Endothelial cell of umbilical vein (primary cell): ENCODE results near the gene METRN. TPM values are rescaled to one million over a fixed set of nuclear protein-coding genes. Genes with fewer than 3 reads are reported as not detected.

Experiments
- BruUV-seq: library from RNA; stranded (reverse); fragments of 400-500 nt; replicated peaks from 2 replicates; lab custom pipeline; 2021; lab: Mats Ljungman, UMichigan
- CTCF ChIA-PET: fragments of 300-600, 350-600 bp; sonication (Branson Sonifier 250); formaldehyde crosslinking; loops from one replicate; lab custom pipeline; 2021; ENCODE audit warnings: antibody characterized with exemption, inconsistent platforms; lab: Charles Lee
- POLR2A ChIA-PET: fragments of 300-600, 350-600 bp; sonication (Branson Sonifier 250); formaldehyde crosslinking; loops from one replicate; lab custom pipeline; 2021; ENCODE audit warnings: antibody characterized with exemption, inconsistent platforms; lab: Charles Lee
- DNase-seq: peaks from one replicate; pipeline ENCODE4 v3.0.0-alpha.2; 2011; ENCODE audit warnings: low read depth, low spot score
- FAIRE-seq: peaks from 2 replicates; lab custom pipeline; 2011; peaks lifted over from hg19 to GRCh38; lab: Jason Lieb, UNC
- H2AFZ ChIP-seq: 2 replicates; pipeline ENCODE4 v1.6.0; 2012; ENCODE audit warnings: low read depth, low read length, control low read depth, inconsistent platforms
- H3K27ac ChIP-seq: 2 replicates; pipeline ENCODE4 v1.5.1; 2011; ENCODE audit warnings: low read depth, mild to moderate bottlenecking, control low read depth, low read length, moderate library complexity; ENCODE audit not compliant: insufficient read depth
- H3K27me3 ChIP-seq, 2 experiments: 2 replicates each; pipeline versions ENCODE4 v1.6.0 to v1.6.1; 2011; ENCODE audit warnings: low read length in 2 of 2, mixed read lengths in 1 of 2; ENCODE audit not compliant: control insufficient read depth in 2 of 2, insufficient read depth in 2 of 2
- H3K36me3 ChIP-seq, 2 experiments: 2 replicates in 1 of 2; 3 replicates in 1 of 2; pipeline ENCODE4 v1.5.1; 2011; ENCODE audit warnings: low read length in 2 of 2, mild to moderate bottlenecking in 1 of 2, moderate library complexity in 1 of 2; ENCODE audit not compliant: control insufficient read depth in 2 of 2, insufficient read depth in 2 of 2; ENCODE audit errors: extremely low read depth in 1 of 2
- H3K4me1 ChIP-seq: 3 replicates; pipeline ENCODE4 v1.5.1; 2011; ENCODE audit warnings: mild to moderate bottlenecking, low read length; ENCODE audit not compliant: control insufficient read depth, insufficient read depth; ENCODE audit errors: extremely low read depth
- H3K4me2 ChIP-seq: 2 replicates; pipeline ENCODE4 v1.6.1; 2011; ENCODE audit warnings: low read length, control low read depth, mixed read lengths; ENCODE audit not compliant: insufficient read depth
- H3K4me3 ChIP-seq, 3 experiments: fragments of 200-600 bp in 1 of 3; sonication (generic), shearing (Covaris generic) in 1 of 3; replicated peaks in 1 of 3; 2 replicates each; pipeline ENCODE4 v1.5.1; 2011 to 2016; ENCODE audit warnings: control low read depth in 3 of 3, low read length in 3 of 3, mild to moderate bottlenecking in 2 of 3, inconsistent platforms in 1 of 3, low read depth in 1 of 3, moderate library complexity in 1 of 3; ENCODE audit not compliant: insufficient read depth in 1 of 3
- H3K79me2 ChIP-seq: 2 replicates; pipeline ENCODE4 v1.6.0; 2012; ENCODE audit warnings: low read length, inconsistent platforms; ENCODE audit not compliant: control insufficient read depth, insufficient read depth
- H3K9ac ChIP-seq: replicated peaks from 2 replicates; pipeline ENCODE3; 2011; ENCODE audit warnings: low read length, control low read depth; ENCODE audit not compliant: insufficient read depth; ENCODE audit errors: extremely low read depth
- H3K9me1 ChIP-seq: replicated peaks from 3 replicates; pipeline ENCODE4 v1.6.0; 2011; ENCODE audit warnings: mild to moderate bottlenecking, low read length; ENCODE audit not compliant: control insufficient read depth, insufficient read depth; ENCODE audit errors: extremely low read depth
- H3K9me3 ChIP-seq: replicated peaks from 2 replicates; pipeline ENCODE4 v1.5.1; 2012; ENCODE audit warnings: low read length, inconsistent platforms; ENCODE audit not compliant: control insufficient read depth, insufficient read depth
- H4K20me1 ChIP-seq: replicated peaks from 2 replicates; pipeline ENCODE3; 2011; ENCODE audit warnings: mild to moderate bottlenecking, low read length; ENCODE audit not compliant: control insufficient read depth, insufficient read depth; ENCODE audit errors: extremely low read depth
- CTCF ChIP-seq, 2 donors: IDR thresholded peaks; 1 replicate in 1 of 2; 2 replicates in 1 of 2; pipeline ENCODE4 v1.5.1; 2011; ENCODE audit warnings: low read length in 2 of 2, mild to moderate bottlenecking in 2 of 2, moderate library complexity in 2 of 2, control low read depth in 1 of 2, inconsistent platforms in 1 of 2, low read depth in 1 of 2; ENCODE audit not compliant: insufficient read depth in 1 of 2; ENCODE audit errors: extremely low read depth in 1 of 2
- EZH2 ChIP-seq: IDR thresholded peaks from 2 replicates; pipeline ENCODE4 v1.6.1; 2012; ENCODE audit warnings: borderline replicate concordance, low read depth, mild to moderate bottlenecking, moderate library complexity, low read length, inconsistent platforms; ENCODE audit not compliant: severe bottlenecking
- FOS ChIP-seq: IDR thresholded peaks from 2 replicates; pipeline ENCODE4 v1.6.1; 2011; ENCODE audit warnings: mild to moderate bottlenecking, low read length, moderate library complexity, borderline replicate concordance; ENCODE audit not compliant: insufficient read depth
- GATA2 ChIP-seq: IDR thresholded peaks from 2 replicates; pipeline ENCODE4 v1.7.0; 2011; ENCODE audit warnings: low read depth, mild to moderate bottlenecking, moderate library complexity, mixed read lengths, low read length; ENCODE audit not compliant: insufficient read length, insufficient read depth
- JUN ChIP-seq: IDR thresholded peaks from 2 replicates; pipeline ENCODE4 v1.6.1; 2011; ENCODE audit warnings: borderline replicate concordance, low read depth; ENCODE audit not compliant: insufficient read length, insufficient read depth
- MAX ChIP-seq: IDR thresholded peaks from 2 replicates; pipeline ENCODE4 v1.6.1; 2011; ENCODE audit not compliant: insufficient read depth, insufficient read length
- MYC ChIP-seq: IDR thresholded peaks from one replicate; pipeline ENCODE4 v1.6.1; 2011; ENCODE audit warnings: mild to moderate bottlenecking, low read depth, low read length
- POLR2A ChIP-seq: IDR thresholded peaks from 2 replicates; pipeline ENCODE4 v1.6.1; 2012; ENCODE audit warnings: low read depth, mild to moderate bottlenecking, control low read depth, low read length
- POLR2AphosphoS5 ChIP-seq: IDR thresholded peaks from 2 replicates; pipeline ENCODE4 v1.6.1; 2012; ENCODE audit warnings: low read depth, mild to moderate bottlenecking, control low read depth, low read length, moderate library complexity; ENCODE audit not compliant: insufficient read depth
- dilution Hi-C: fragments of 300-500 bp; cut with MboI; formaldehyde crosslinking; loops from one replicate; pipeline ENCODE4 v1.15.0; 2019; ENCODE audit warnings: low sequenced_read_pairs; ENCODE audit not compliant: extremely low pct_ligation_motif_present
- intact Hi-C: fragments of 100-400 bp; cut with micrococcal nuclease; formaldehyde crosslinking; loops from one replicate; pipeline ENCODE4 v1.10.0; 2022
- polyA plus RNA-seq, 4 experiments: library from polyadenylated mRNA; depleted of rRNA in 3 of 4; stranded (reverse) in 3 of 4; unstranded in 1 of 4; fragments of >200 nt; gene quantifications; 2 replicates each; pipeline versions ENCODE4 v1.2.1 to v1.2.3, GENCODE V29; 2011 to 2012; ENCODE audit warnings: missing spikeins in 1 of 4
- total RNA-seq: library from RNA; stranded (reverse); gene quantifications from 2 replicates; pipeline ENCODE4 v1.2.3, GENCODE V29; 2021

Gene METRN
- total and polyA plus RNA-seq, 2 donors (not counting 3 experiments of a cell fraction or from before 2014, with no cell fraction given): 10.0 to 16.1 TPM

- Histone ChIP-seq H3K4me2 (no peak overlapping the region), H3K27ac (no peak overlapping the region), H3K4me3 (no peak overlapping the region), H3K27me3 (no peaks in the 10 kb centered on the region), H2AFZ (no peak overlapping the region), H3K9me1 (no peaks in the 10 kb centered on the region), H3K9me3 (no peaks in the 10 kb centered on the region), H3K36me3 (no peaks in the 10 kb centered on the region), H4K20me1 (no peaks in the 10 kb centered on the region), H3K79me2 (no peaks in the 10 kb centered on the region), H3K4me1 (peaks cover 18% of the 10 kb centered on the region), H3K9ac (no peak overlapping the region)
- FAIRE-seq (no peak), DNase-seq (no peak)
- no peak for TF ChIP-seq MYC
- no peak for TF ChIP-seq JUN
- TF ChIP-seq MAX: no peak
- no peak for TF ChIP-seq FOS
- no peak for TF ChIP-seq CTCF (IDR thresholded peaks at IDR 0.05; ENCODE audit: extremely low read depth in 1 of 2, insufficient read depth in 1 of 2, low read depth in 1 of 2, low read length in 2 of 2)
- no peak for TF ChIP-seq EZH2
- no peak for TF ChIP-seq GATA2
- no peak for TF ChIP-seq POLR2A
- TF ChIP-seq POLR2AphosphoS5: no peak
- BruUV-seq: no TSS peak
- dilution Hi-C loops (no loop called here), intact Hi-C loops (no loop called here)
- POLR2A ChIA-PET: no interaction called here
- CTCF ChIA-PET: interaction anchor here (0.9 to 2.6 kb wide), 9 partner anchors 10 to 341 kb away, joined by 3 to 34 read pairs (median 7); partner anchors contain the start of genes CCDC78, CHTF18, CIAO3 and HAGHL
Measured at GRCh38 chr16:716200-716568, 1.3 kb downstream of the METRN start.
